ENCODE data around the gene NCS1. TPM values are rescaled to one million over a fixed set of nuclear protein-coding genes. Genes with fewer than 3 reads are reported as not detected.

NCS1 gene
- total RNA-seq, 2 donors from 2014 or later = 4.5 to 26.1 TPM

GRCh38 chr9:130138171-130138653 lies 34.0 kb upstream of the NCS1 start:
- Histone ChIP-seq H3K4me3 (no peak overlapping the region), H3K36me3 (peaks cover 11% of the 10 kb centered on the region), H3K9me3 (no peaks in the 10 kb centered on the region), H3K4me1 (peaks cover 0 to 29% of the 10 kb centered on the region in 2 donors), H3K27me3 (no peaks in the 10 kb centered on the region), H3K27ac (peak overlapping the region; percentile 53 to 61)
- DNase-seq (ENCODE audit: low spot score) = peak; percentile 73
- TF ChIP-seq, protein P1, sequence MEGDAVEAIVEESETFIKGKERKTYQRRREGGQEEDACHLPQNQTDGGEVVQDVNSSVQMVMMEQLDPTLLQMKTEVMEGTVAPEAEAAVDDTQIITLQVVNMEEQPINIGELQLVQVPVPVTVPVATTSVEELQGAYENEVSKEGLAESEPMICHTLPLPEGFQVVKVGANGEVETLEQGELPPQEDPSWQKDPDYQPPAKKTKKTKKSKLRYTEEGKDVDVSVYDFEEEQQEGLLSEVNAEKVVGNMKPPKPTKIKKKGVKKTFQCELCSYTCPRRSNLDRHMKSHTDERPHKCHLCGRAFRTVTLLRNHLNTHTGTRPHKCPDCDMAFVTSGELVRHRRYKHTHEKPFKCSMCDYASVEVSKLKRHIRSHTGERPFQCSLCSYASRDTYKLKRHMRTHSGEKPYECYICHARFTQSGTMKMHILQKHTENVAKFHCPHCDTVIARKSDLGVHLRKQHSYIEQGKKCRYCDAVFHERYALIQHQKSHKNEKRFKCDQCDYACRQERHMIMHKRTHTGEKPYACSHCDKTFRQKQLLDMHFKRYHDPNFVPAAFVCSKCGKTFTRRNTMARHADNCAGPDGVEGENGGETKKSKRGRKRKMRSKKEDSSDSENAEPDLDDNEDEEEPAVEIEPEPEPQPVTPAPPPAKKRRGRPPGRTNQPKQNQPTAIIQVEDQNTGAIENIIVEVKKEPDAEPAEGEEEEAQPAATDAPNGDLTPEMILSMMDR (IDR thresholded peaks at IDR 0.05) = no peak

GRCh38 chr9:130138791-130139190 lies 33.4 kb upstream of the NCS1 start:
- peak overlapping the region; percentile 53 to 61 for H3K27ac ChIP-seq
- TF ChIP-seq, protein P1 (IDR thresholded peaks at IDR 0.05) = no peak
- peak; percentile 80 for DNase-seq (ENCODE audit: low spot score)
- H3K4me3 ChIP-seq = no peak overlapping the region
- no peaks in the 10 kb centered on the region for H3K9me3 ChIP-seq
- no peaks in the 10 kb centered on the region for H3K27me3 ChIP-seq
- H3K4me1 ChIP-seq = peaks cover 0 to 32% of the 10 kb centered on the region in 2 donors
- peaks cover 11% of the 10 kb centered on the region for H3K36me3 ChIP-seq

DNA sequence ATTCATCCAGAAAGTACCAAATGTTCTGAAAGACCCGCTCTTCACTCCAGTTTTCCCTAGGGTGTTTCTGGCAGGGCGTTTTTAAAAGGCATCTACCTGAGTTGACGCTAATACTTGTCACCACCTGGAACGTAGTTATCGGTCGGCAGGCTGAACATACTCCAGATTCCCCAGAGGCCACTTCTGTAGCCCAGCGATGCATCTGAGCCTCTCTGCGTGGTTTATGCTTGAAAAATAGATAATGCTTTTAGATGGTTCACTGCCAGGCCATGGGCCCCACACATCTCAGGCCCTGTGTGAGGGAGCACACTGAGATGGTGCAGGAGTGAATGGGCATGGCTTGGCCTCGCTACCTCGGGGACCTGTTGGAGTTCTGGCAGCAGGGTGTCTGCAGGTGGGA lies 33.0 kb upstream of the NCS1 start:
- Histone ChIP-seq H3K9me3 (no peaks in the 10 kb centered on the region), H3K36me3 (peaks cover 11% of the 10 kb centered on the region), H3K4me1 (peaks cover 0 to 36% of the 10 kb centered on the region in 2 donors), H3K27me3 (no peaks in the 10 kb centered on the region), H3K27ac (peak overlapping the region; percentile 53 to 61), H3K4me3 (no peak overlapping the region)
- TF ChIP-seq, protein P1 (IDR thresholded peaks at IDR 0.05) = no peak
- DNase-seq (ENCODE audit: low spot score) = no peak

DNA sequence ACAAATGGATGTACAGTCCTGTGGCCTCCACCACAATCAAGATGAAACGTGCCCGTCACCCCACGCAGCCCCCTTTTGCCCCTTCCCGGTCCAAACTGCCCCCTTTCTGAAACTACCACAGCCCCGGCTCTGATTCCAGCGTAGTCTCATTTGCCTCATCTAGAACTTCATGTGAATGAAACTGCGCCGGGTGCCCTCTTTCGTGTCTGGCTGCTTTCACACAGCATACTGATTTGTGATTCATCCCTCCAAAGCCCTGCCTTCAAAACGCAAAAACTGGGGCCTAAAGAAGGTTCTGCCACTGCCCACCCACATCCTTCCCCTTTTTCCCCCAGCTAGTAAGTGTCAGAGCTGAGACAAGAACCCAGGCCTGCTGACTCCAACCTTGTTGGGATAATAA lies 31.5 kb upstream of the NCS1 start:
- Histone ChIP-seq H3K27ac (no peak overlapping the region), H3K9me3 (no peaks in the 10 kb centered on the region), H3K27me3 (no peaks in the 10 kb centered on the region), H3K4me3 (no peak overlapping the region), H3K4me1 (peaks cover 0 to 41% of the 10 kb centered on the region in 2 donors), H3K36me3 (peaks cover 2% of the 10 kb centered on the region)
- TF ChIP-seq, protein P1 (IDR thresholded peaks at IDR 0.05) = no peak
- DNase-seq (ENCODE audit: low spot score) = no peak

DNA sequence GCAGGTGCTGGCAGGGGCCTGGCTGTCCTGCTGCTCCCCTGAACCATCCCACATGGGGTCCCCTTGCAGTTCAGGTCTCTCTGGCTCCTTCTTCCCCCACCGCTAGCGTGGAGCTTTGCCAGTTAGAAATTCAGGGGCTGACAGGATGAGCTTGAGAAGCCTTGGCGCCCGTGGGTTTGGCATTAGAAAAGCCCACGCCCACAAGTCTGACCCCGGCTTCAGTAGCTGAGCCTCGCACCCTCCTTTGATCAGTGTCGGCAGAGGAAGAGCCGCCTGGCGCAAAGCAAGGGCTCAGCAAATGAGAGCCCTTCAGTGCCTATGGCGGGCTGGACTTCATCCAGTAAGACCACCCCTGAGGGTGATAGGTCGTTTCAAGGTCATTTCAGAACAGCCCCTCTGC lies 30.1 kb upstream of the NCS1 start:
- no peak for DNase-seq (ENCODE audit: low spot score)
- Histone ChIP-seq H3K36me3 (no peaks in the 10 kb centered on the region), H3K27me3 (no peaks in the 10 kb centered on the region), H3K4me1 (peaks cover 0 to 41% of the 10 kb centered on the region in 2 donors), H3K27ac (no peak overlapping the region), H3K4me3 (no peak overlapping the region), H3K9me3 (no peaks in the 10 kb centered on the region)
- TF ChIP-seq, protein P1 (IDR thresholded peaks at IDR 0.05) = no peak

DNA sequence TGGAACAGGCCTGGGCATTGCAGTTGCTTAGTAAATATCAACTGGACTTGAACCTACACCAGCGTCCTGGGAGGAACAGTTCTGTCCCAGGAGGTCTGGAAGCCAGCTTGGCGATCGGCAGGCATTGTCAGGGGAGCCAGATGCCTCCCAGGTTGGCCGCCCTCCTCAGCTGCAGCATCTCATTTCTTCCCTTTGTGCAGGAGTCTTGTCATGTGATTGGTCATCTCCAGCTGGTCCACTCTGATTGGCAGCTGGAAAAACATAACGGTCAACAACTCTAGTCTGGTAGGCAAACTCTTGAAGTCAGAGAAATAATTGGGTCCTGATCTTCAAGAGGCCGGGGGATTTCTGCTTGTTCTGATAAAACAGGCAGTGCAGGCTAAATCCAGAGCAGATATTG lies 29.6 kb upstream of the NCS1 start:
- TF ChIP-seq, protein P1 (IDR thresholded peaks at IDR 0.05) = no peak
- H3K27ac ChIP-seq = no peak overlapping the region
- H3K4me1 ChIP-seq = peaks cover 0 to 39% of the 10 kb centered on the region in 2 donors

More for the DNA sequence above, 29.6 kb upstream of the NCS1 start:
- no peak for DNase-seq (ENCODE audit: low spot score)
- H3K27me3 ChIP-seq = no peaks in the 10 kb centered on the region
- H3K36me3 ChIP-seq = no peaks in the 10 kb centered on the region
- H3K4me3 ChIP-seq = no peak overlapping the region
- no peaks in the 10 kb centered on the region for H3K9me3 ChIP-seq

Measured in right atrium auricular region (tissue), 2 donors.